HG02588 (cell line): Measurements from ENCODE around the gene SUMO4.
"Not testable (repeated sequence)": the region's sequence is repeated elsewhere in the genome, so short reads cannot be mapped to it uniquely, and the experiment has no call there.

ENCODE experiments used
- ATAC-seq: cut with Tn5 transposase; IDR thresholded peaks from one replicate; pipeline ENCODE4 v1.9.1; 2021; ENCODE audit warnings: mild to moderate bottlenecking, moderate library complexity; ENCODE audit not compliant: unreplicated experiment

Gene SUMO4

GRCh38 chr6:149431905-149432775 lies 32.1 kb downstream of the SUMO4 start:
- ATAC-seq = peak; percentile 93

DNA sequence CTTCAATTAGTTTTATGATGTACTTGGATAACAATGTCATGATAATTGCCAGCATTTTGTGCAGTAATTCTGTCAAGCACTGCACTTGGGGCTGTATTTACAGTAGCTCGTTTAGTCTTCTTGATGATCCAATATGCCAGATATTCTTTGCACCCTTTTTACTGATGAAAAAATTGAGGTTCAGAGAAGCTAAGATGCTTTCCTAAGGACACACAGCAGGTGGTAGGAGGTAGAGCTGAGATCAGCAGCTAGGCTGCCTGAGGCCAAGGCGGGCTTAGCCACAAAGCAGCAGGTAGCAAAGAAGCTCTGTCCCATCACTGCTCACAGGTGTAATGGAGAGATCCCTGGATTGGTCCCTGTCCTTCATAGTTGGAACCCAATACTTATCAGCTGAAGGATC lies 33.3 kb downstream of the SUMO4 start:
- ATAC-seq = no peak

GRCh38 chr6:149433881-149434280 lies 33.8 kb downstream of the SUMO4 start:
- no peak for ATAC-seq

DNA sequence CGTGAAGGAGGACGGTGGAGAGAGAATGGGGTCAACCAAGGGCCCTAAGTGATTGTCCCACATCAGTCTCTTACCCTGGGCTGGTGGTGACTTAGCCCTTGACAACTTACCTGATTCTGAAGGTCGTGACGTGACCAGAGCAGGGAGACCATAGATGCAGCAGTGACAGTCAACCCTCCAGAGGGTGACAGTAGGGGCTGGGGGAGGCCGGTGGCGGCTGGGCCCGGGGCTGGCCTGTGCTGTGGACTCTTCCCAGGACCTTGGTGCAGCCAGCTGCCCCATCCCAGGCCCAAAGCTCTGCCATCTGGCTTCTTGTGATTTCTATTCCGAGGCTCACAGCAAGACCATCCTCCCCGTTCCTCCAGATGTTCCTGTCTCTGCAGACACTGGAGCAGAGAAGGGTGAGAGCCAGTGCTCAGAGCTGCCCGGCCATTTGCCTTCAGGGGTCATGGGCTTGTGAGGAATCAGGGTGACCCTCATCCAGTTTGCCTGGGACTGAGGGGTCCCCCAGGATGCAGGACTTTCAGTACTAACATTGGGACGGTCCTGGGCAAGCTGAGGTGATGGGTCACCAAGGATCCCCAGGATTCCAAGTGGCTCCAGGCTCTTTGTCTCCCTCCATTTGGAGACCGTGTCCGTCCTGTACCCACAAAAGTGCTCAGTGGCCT lies 36.0 kb downstream of the SUMO4 start:
- ATAC-seq = no peak

DNA sequence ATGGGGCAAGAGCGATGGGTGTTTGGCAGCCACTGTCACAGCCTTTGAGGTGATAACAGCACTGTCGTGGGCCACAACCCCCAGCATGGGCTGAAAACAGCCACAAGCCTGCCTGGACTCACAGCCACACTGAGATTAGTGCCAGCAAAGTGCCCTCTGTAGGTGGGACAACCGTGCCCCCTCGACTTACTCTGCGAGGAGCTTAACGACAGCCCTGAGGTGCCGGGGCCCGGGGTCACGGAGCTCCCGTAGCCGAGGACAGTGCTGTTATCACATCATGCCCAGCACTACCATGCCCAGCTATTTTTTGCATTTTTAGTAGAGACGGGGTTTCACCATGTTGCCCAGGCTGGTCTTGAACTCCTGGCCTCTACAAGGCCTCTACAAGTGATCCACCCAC lies 36.6 kb downstream of the SUMO4 start:
- no peak for ATAC-seq

GRCh38 chr6:149437212-149437611 lies 37.1 kb downstream of the SUMO4 start:
- no peak for ATAC-seq

- ATAC-seq = peak; percentile 62
Observed at GRCh38 chr6:149438855-149439254, 38.8 kb downstream of the SUMO4 start.

DNA sequence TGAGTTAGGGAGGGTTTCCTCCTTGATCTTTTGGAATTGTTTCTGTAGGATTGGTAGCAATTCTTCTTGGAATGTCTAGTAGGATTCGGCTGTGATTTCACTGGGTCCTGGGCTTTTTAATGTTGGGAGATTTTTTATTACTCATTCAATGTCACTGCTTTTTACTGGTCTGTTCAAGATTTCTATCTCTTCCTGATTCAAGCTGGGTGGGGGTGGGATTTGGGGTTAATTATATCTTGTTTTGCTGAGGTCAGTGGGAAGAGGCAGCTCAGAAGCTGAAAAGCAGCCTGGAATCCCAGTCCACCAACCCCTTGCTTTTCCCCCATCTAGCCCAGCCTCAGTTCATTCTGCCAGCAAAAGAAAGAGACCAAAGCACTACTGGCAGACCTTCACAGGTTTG lies 39.6 kb downstream of the SUMO4 start:
- ATAC-seq = no peak

GRCh38 chr6:149440735-149441671 lies 40.9 kb downstream of the SUMO4 start:
- ATAC-seq = no peak

DNA sequence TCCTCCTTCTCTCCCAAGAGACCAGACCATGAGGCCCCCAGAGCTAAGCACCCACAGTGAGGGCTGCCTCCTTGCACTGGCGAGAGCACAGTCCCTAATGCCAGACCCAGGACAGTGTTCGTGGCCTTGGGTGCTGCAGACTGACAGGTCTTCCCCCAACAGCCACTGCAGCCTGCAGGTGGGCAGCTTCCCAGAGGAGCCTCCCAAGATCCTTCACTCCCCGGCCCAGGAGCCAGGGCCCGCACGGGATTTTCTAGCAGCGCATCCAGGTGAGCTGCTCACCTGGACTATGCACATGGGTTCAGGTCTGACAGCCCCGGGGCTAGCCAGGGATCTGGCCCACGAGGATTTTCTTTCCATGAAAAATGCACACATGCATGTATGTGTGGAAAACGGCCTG lies 41.7 kb downstream of the SUMO4 start:
- ATAC-seq = no peak

DNA sequence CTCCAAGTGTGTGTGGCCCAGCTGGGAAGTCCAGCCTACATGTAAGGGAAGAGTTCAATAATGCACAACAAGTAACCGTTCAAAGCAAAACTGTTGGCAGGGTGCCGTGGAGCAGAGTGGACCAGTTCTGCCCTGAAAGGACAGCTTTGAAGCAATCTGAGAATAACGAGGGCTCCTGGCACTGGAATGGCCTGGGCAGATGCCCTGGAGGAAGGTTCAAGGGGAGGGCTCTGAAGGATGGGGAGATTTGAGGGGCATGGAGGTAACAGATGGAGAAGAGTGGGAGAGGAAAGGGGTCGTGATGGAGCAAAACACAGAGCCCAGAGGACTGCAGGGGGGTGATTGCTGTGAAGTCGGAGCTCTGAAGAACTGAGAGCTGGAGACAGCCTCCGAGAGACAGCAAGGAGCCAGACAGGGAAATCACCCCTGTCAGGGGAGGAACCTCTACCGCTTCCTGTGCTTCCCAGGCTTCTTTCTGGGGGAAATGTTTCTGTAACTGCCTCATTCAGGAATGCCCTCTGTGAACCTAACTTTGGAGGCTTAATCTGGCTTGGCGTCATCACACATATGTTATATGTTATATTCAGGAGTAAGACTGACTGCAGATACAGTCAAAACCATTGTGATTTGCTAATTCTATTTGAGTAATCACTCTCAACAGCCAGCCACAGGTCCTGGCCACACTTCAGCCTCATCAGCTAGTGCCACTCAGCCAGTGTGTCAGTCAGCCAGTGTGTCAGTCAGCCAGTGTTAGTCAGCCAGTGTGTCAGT lies 43.5 kb downstream of the SUMO4 start:
- no peak for ATAC-seq

GRCh38 chr6:149444360-149445094 lies 44.5 kb downstream of the SUMO4 start:
- not testable (repeated sequence) for ATAC-seq

DNA sequence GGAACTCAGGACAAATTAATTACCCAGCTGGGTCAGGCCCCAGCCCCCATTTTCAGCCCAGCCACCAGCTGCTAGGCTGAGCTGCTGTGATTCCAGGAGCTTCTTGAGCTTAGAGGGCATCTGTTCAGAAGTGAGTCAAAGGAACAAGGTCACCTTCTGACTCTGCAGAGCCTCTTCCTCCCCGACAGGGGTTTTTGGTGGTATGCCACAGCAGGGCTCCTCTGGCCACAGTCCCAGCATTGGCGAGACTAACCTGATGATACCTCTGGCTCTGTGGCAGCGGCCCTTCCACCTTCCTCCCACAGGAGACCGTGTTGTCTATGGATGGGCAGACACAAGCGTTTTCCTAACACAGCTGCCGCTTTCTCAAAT lies 45.0 kb downstream of the SUMO4 start:
- no peak for ATAC-seq

- no peak for ATAC-seq
Observed at GRCh38 chr6:149445573-149445972, 45.5 kb downstream of the SUMO4 start.

- no peak for ATAC-seq
Observed at GRCh38 chr6:149446791-149447376, 46.8 kb downstream of the SUMO4 start.

- no peak for ATAC-seq
Observed at GRCh38 chr6:149448821-149449453, 48.9 kb downstream of the SUMO4 start.

- ATAC-seq = no peak
Observed at GRCh38 chr6:149449831-149450678, 50.0 kb downstream of the SUMO4 start.
